Activated CD4-positive, alpha-beta T cell treated with anti-CD3 and anti-CD28 coated beads, Interleukin-2, amount 10 ng/mL, durations not matched to agents 24 days and 14 days (primary cell): ENCODE data around the gene CLEC3B. TPM values are rescaled to one million over a fixed set of nuclear protein-coding genes. Genes with fewer than 3 reads are reported as not detected.
"Not testable (repeated sequence)": the region's sequence is repeated elsewhere in the genome, so short reads cannot be mapped to it uniquely, and the experiment has no call there.

ENCODE experiments used
- DNase-seq: peaks from one replicate; pipeline ENCODE4 v3.0.0; 2022
- H3K27ac Mint-ChIP-seq: one replicate; pipeline ENCODE4 v1.8.0; 2022; ENCODE audit warnings: mild to moderate bottlenecking, mixed read lengths
- H3K27me3 Mint-ChIP-seq: one replicate; pipeline ENCODE4 v1.8.0; 2022; ENCODE audit warnings: mixed read lengths
- H3K36me3 Mint-ChIP-seq: one replicate; pipeline ENCODE4 v1.8.0; 2022; ENCODE audit warnings: low read depth, mild to moderate bottlenecking, mixed read lengths
- H3K4me1 Mint-ChIP-seq: one replicate; pipeline ENCODE4 v1.8.0; 2021; ENCODE audit warnings: mixed read lengths
- H3K4me3 Mint-ChIP-seq: one replicate; pipeline ENCODE4 v1.8.0; 2022; ENCODE audit warnings: mild to moderate bottlenecking, moderate library complexity, mixed read lengths
- H3K9me3 Mint-ChIP-seq: one replicate; pipeline ENCODE4 v1.8.0; 2021; ENCODE audit warnings: mixed read lengths
- intact Hi-C: fragments of 100-400 bp; cut with micrococcal nuclease; formaldehyde crosslinking; loops from one replicate; pipeline ENCODE4 v1.15.1; 2023
- total RNA-seq: library from RNA; stranded (reverse); gene quantifications from 2 replicates; pipeline ENCODE4 v1.2.3, GENCODE V29; 2022

CLEC3B gene
- total RNA-seq, 1 donor from 2014 or later = not detected

GRCh38 chr3:45033791-45034190 is 7.7 kb downstream of the CLEC3B start:
- no peaks in the 10 kb centered on the region for H3K36me3 Mint-ChIP-seq
- intact Hi-C loops = no loop called here

GRCh38 chr3:45034612-45035252 is 8.6 kb downstream of the CLEC3B start:
- intact Hi-C loops = loop anchor here (5.0 kb wide), 1 partner anchor 893 kb away; no protein-coding TSS in a partner anchor
- peaks cover 21% of the 10 kb centered on the region for H3K4me1 Mint-ChIP-seq
- H3K4me3 Mint-ChIP-seq = peak overlapping the region; percentile 41
- H3K27ac Mint-ChIP-seq = peak overlapping the region; percentile 46
- peaks cover 26% of the 10 kb centered on the region for H3K27me3 Mint-ChIP-seq
- peak; percentile 77 for DNase-seq
- no peaks in the 10 kb centered on the region for H3K9me3 Mint-ChIP-seq
- H3K36me3 Mint-ChIP-seq = no peaks in the 10 kb centered on the region

More at GRCh38 chr3:45033791-45034190, 7.7 kb downstream of the CLEC3B start:
- no peak overlapping the region for H3K27ac Mint-ChIP-seq
- no peak for DNase-seq
- no peak overlapping the region for H3K4me3 Mint-ChIP-seq
- H3K27me3 Mint-ChIP-seq = peaks cover 24% of the 10 kb centered on the region
- peaks cover 21% of the 10 kb centered on the region for H3K4me1 Mint-ChIP-seq
- H3K9me3 Mint-ChIP-seq = no peaks in the 10 kb centered on the region

GRCh38 chr3:45035441-45036301 is 9.6 kb downstream of the CLEC3B start:
- peak; percentile 75 for DNase-seq
- Mint-ChIP-seq H3K4me3 (peak overlapping the region; percentile 73), H3K9me3 (no peaks in the 10 kb centered on the region), H3K4me1 (peaks cover 28% of the 10 kb centered on the region), H3K36me3 (no peaks in the 10 kb centered on the region), H3K27me3 (peaks cover 26% of the 10 kb centered on the region), H3K27ac (no peak overlapping the region)
- intact Hi-C loops = loop anchor here (2.0 to 5.0 kb wide), 3 partner anchors 471 to 892 kb away; no protein-coding TSS in a partner anchor

- H3K36me3 Mint-ChIP-seq = no peaks in the 10 kb centered on the region
- peaks cover 28% of the 10 kb centered on the region for H3K27me3 Mint-ChIP-seq
- no peak overlapping the region for H3K27ac Mint-ChIP-seq
- intact Hi-C loops = loop anchor here (1.0 to 5.0 kb wide), 5 partner anchors 350 to 889 kb away; partner anchors contain the start of gene LARS2
- H3K9me3 Mint-ChIP-seq = no peaks in the 10 kb centered on the region
- peak overlapping the region; percentile 34 for H3K4me3 Mint-ChIP-seq
- peaks cover 45% of the 10 kb centered on the region for H3K4me1 Mint-ChIP-seq
- peak; percentile 97 for DNase-seq
Measured at GRCh38 chr3:45037720-45038455, 11.8 kb downstream of the CLEC3B start.

GRCh38 chr3:45041666-45042065 is 15.6 kb downstream of the CLEC3B start:
- intact Hi-C loops = loop anchor here (1.0 to 5.0 kb wide), 4 partner anchors 13 to 457 kb away; no protein-coding TSS in a partner anchor
- peak; percentile 76 for DNase-seq
- Mint-ChIP-seq H3K4me1 (peaks cover 27% of the 10 kb centered on the region), H3K27ac (no peak overlapping the region), H3K4me3 (no peak overlapping the region), H3K9me3 (no peaks in the 10 kb centered on the region), H3K27me3 (peaks cover 20% of the 10 kb centered on the region), H3K36me3 (no peaks in the 10 kb centered on the region)

GRCh38 chr3:45042162-45042561 is 16.1 kb downstream of the CLEC3B start:
- no peaks in the 10 kb centered on the region for H3K36me3 Mint-ChIP-seq
- intact Hi-C loops = loop anchor here (5.0 kb wide), 1 partner anchor 65 kb away; no protein-coding TSS in a partner anchor
- peaks cover 27% of the 10 kb centered on the region for H3K4me1 Mint-ChIP-seq
- no peaks in the 10 kb centered on the region for H3K9me3 Mint-ChIP-seq
- no peak overlapping the region for H3K27ac Mint-ChIP-seq
- peaks cover 23% of the 10 kb centered on the region for H3K27me3 Mint-ChIP-seq
- peak overlapping the region; percentile 21 for H3K4me3 Mint-ChIP-seq
- no peak for DNase-seq

- peaks cover 24% of the 10 kb centered on the region for H3K4me1 Mint-ChIP-seq
- H3K36me3 Mint-ChIP-seq = no peaks in the 10 kb centered on the region
- no peak overlapping the region for H3K4me3 Mint-ChIP-seq
- H3K9me3 Mint-ChIP-seq = no peaks in the 10 kb centered on the region
- intact Hi-C loops = loop anchor here (5.0 kb wide), 1 partner anchor 63 kb away; no protein-coding TSS in a partner anchor
- DNase-seq = no peak
- H3K27me3 Mint-ChIP-seq = peaks cover 29% of the 10 kb centered on the region
- H3K27ac Mint-ChIP-seq = no peak overlapping the region
Measured at GRCh38 chr3:45043728-45044299, 17.7 kb downstream of the CLEC3B start.

GRCh38 chr3:45048244-45048643 is 22.1 kb downstream of the CLEC3B start:
- Mint-ChIP-seq H3K9me3 (no peaks in the 10 kb centered on the region), H3K27me3 (peaks cover 43% of the 10 kb centered on the region), H3K36me3 (no peaks in the 10 kb centered on the region), H3K4me1 (no peaks in the 10 kb centered on the region), H3K4me3 (no peak overlapping the region), H3K27ac (no peak overlapping the region)
- DNase-seq = no peak
- intact Hi-C loops = no loop called here

GRCh38 chr3:45049807-45050206 is 23.7 kb downstream of the CLEC3B start:
- Mint-ChIP-seq H3K4me1 (peaks cover 13% of the 10 kb centered on the region), H3K4me3 (no peak overlapping the region), H3K27ac (no peak overlapping the region), H3K27me3 (peaks cover 43% of the 10 kb centered on the region), H3K9me3 (no peaks in the 10 kb centered on the region), H3K36me3 (no peaks in the 10 kb centered on the region)
- intact Hi-C loops = no loop called here
- no peak for DNase-seq

GRCh38 chr3:45051685-45052084 is 25.6 kb downstream of the CLEC3B start:
- no peak overlapping the region for H3K27ac Mint-ChIP-seq
- H3K9me3 Mint-ChIP-seq = no peaks in the 10 kb centered on the region
- peaks cover 29% of the 10 kb centered on the region for H3K27me3 Mint-ChIP-seq
- H3K4me3 Mint-ChIP-seq = no peak overlapping the region
- no peak for DNase-seq
- no peaks in the 10 kb centered on the region for H3K36me3 Mint-ChIP-seq
- H3K4me1 Mint-ChIP-seq = peaks cover 18% of the 10 kb centered on the region
- intact Hi-C loops = no loop called here

- not testable (repeated sequence) for H3K27ac Mint-ChIP-seq, DNase-seq, H3K9me3 Mint-ChIP-seq, H3K4me3 Mint-ChIP-seq, H3K36me3 Mint-ChIP-seq
- H3K4me1 Mint-ChIP-seq = peaks cover 27% of the 10 kb centered on the region
- H3K27me3 Mint-ChIP-seq = peaks cover 18% of the 10 kb centered on the region
- intact Hi-C loops = loop anchor here (2.0 kb wide), 1 partner anchor 13 kb away; no protein-coding TSS in a partner anchor
Measured at GRCh38 chr3:45053805-45054195, 27.7 kb downstream of the CLEC3B start.

- Mint-ChIP-seq H3K4me1 (peaks cover 27% of the 10 kb centered on the region), H3K9me3 (no peaks in the 10 kb centered on the region), H3K27ac (no peak overlapping the region), H3K4me3 (no peak overlapping the region), H3K27me3 (peaks cover 13% of the 10 kb centered on the region), H3K36me3 (no peaks in the 10 kb centered on the region)
- no peak for DNase-seq
- intact Hi-C loops = loop anchor here (2.0 kb wide), 1 partner anchor 14 kb away; no protein-coding TSS in a partner anchor
Measured at GRCh38 chr3:45054196-45054857, 28.2 kb downstream of the CLEC3B start.

GRCh38 chr3:45055032-45055410 is 28.9 kb downstream of the CLEC3B start:
- no peak for DNase-seq
- no peak overlapping the region for H3K27ac Mint-ChIP-seq
- H3K4me3 Mint-ChIP-seq = no peak overlapping the region
- no peaks in the 10 kb centered on the region for H3K36me3 Mint-ChIP-seq
- intact Hi-C loops = loop anchor here (2.0 kb wide), 1 partner anchor 14 kb away; no protein-coding TSS in a partner anchor
- peaks cover 27% of the 10 kb centered on the region for H3K4me1 Mint-ChIP-seq
- peaks cover 6% of the 10 kb centered on the region for H3K27me3 Mint-ChIP-seq
- no peaks in the 10 kb centered on the region for H3K9me3 Mint-ChIP-seq
